OCI-LY7 (cell line): ENCODE measurements around the gene TMEM184B. TPM values are rescaled to one million over a fixed set of nuclear protein-coding genes. Genes with fewer than 3 reads are reported as not detected.

Source experiments
- BruUV-seq: library from RNA; stranded (reverse); fragments of 400-500 nt; replicated peaks from 2 replicates; lab custom pipeline; 2021; lab: Mats Ljungman, UMichigan
- CTCF ChIA-PET: fragments of 300-600 bp; sonication (Branson Sonifier 250); formaldehyde crosslinking; loops from one replicate; lab custom pipeline; 2022; ENCODE audit warnings: antibody characterized with exemption; ENCODE audit not compliant: unreplicated experiment; lab: Charles Lee
- POLR2A ChIA-PET: fragments of 300-600 bp; sonication (Branson Sonifier 250); formaldehyde crosslinking; loops from one replicate; lab custom pipeline; 2022; ENCODE audit warnings: antibody characterized with exemption; lab: Charles Lee
- DNase-seq: peaks from one replicate; pipeline ENCODE4 v3.0.0-alpha.2; 2015; ENCODE audit warnings: low spot score
- H2AFZ ChIP-seq: fragments of 200-600 bp; sonication (generic), shearing (Covaris generic); 2 replicates; pipeline ENCODE4 v1.6.1; 2014; ENCODE audit warnings: mild to moderate bottlenecking, antibody characterized with exemption, low read length, moderate library complexity
- H3K27ac ChIP-seq: fragments of 200-600 bp; sonication (generic); 2 replicates; pipeline ENCODE4 v1.5.1; 2014; ENCODE audit warnings: mixed run types, low read depth, mild to moderate bottlenecking, moderate library complexity, low read length, inconsistent platforms; ENCODE audit not compliant: poor library complexity, severe bottlenecking
- H3K36me3 ChIP-seq: fragments of 200-600 bp; sonication (generic); 2 replicates; pipeline ENCODE4 v1.6.1; 2014; ENCODE audit warnings: mild to moderate bottlenecking, antibody characterized with exemption, low read length, moderate library complexity, mixed read lengths; ENCODE audit not compliant: insufficient read depth
- H3K4me1 ChIP-seq: fragments of 200-600 bp; sonication (generic); 2 replicates; pipeline ENCODE4 v1.5.1; 2014; ENCODE audit warnings: mild to moderate bottlenecking, low read length; ENCODE audit not compliant: insufficient read depth, poor library complexity, severe bottlenecking
- H3K4me2 ChIP-seq: fragments of 200-600 bp; sonication (generic); 2 replicates; pipeline ENCODE4 v1.6.1; 2014; ENCODE audit warnings: mild to moderate bottlenecking, low read length
- H3K4me3 ChIP-seq: fragments of 200-600 bp; sonication (generic); 2 replicates; pipeline ENCODE4 v1.5.1; 2014; ENCODE audit warnings: mild to moderate bottlenecking, low read depth, low read length; ENCODE audit not compliant: poor library complexity, severe bottlenecking
- H3K79me2 ChIP-seq: fragments of 200-600 bp; sonication (generic); 2 replicates; pipeline ENCODE4 v1.6.1; 2016; ENCODE audit warnings: low read depth, mild to moderate bottlenecking, low read length, moderate library complexity, mixed read lengths; ENCODE audit not compliant: insufficient read depth
- H3K9me2 ChIP-seq: fragments of 200-600 bp; sonication (generic); 2 replicates; pipeline ENCODE4 v1.6.1; 2016; ENCODE audit warnings: mild to moderate bottlenecking, low read length, mixed read lengths; ENCODE audit not compliant: insufficient read depth
- H3K9me3 ChIP-seq: fragments of 200-600 bp; sonication (generic); 2 replicates; pipeline ENCODE4 v1.6.1; 2014; ENCODE audit warnings: mild to moderate bottlenecking, mixed run types, low read length, mixed read lengths
- H4K20me1 ChIP-seq: fragments of 200-600 bp; sonication (generic); 2 replicates; pipeline ENCODE4 v1.6.1; 2014; ENCODE audit warnings: mild to moderate bottlenecking, antibody characterized with exemption, low read length, moderate library complexity, mixed read lengths; ENCODE audit not compliant: insufficient read depth
- CTCF ChIP-seq: fragments of 200-600 bp; sonication (generic); conservative IDR thresholded peaks from 2 replicates; pipeline ENCODE4 v1.5.1; 2014; ENCODE audit warnings: mild to moderate bottlenecking, antibody characterized with exemption, low read length, moderate library complexity, mixed read lengths
- EZH2phosphoT487 ChIP-seq: fragments of 200-600 bp; sonication (generic); IDR thresholded peaks from 2 replicates; pipeline ENCODE4 v1.6.1; 2018; ENCODE audit warnings: low read depth, borderline replicate concordance, mild to moderate bottlenecking, mixed run types, antibody characterized with exemption, low read length, moderate library complexity, mixed read lengths
- intact Hi-C: fragments of 100-400 bp; cut with micrococcal nuclease; formaldehyde crosslinking; loops from one replicate; pipeline ENCODE4 v1.10.0; 2022; ENCODE audit not compliant: unreplicated experiment
- total RNA-seq, 2 experiments: library from RNA; depleted of rRNA in 1 of 2; stranded (reverse); fragments of >200 nt in 1 of 2; shearing (Covaris generic) in 1 of 2; gene quantifications; 2 replicates each; pipeline ENCODE4 v1.2.3, GENCODE V29; 2014 to 2022

Gene TMEM184B
- total RNA-seq, 2 experiments from 2014 or later, result 19.1 to 50.2 TPM

- Histone ChIP-seq H3K36me3 (peaks cover 11% of the 10 kb centered on the region), H3K4me2 (peak overlapping the region; percentile 74), H3K9me2 (no peaks in the 10 kb centered on the region), H3K79me2 (peaks cover 38% of the 10 kb centered on the region; the same call in 1 of the 2 replicates), H2AFZ (no peak overlapping the region), H4K20me1 (no peaks in the 10 kb centered on the region), H3K9me3 (no peaks in the 10 kb centered on the region), H3K4me3 (peak overlapping the region; percentile 40), H3K4me1 (peaks cover 72% of the 10 kb centered on the region), H3K27ac (peak overlapping the region; percentile 81)
- no TSS peak for BruUV-seq
- ChIA-PET CTCF (interaction anchor here (0.9 kb wide), 1 partner anchor 24 kb away, joined by 5 read pairs; no protein-coding TSS in a partner anchor), POLR2A (interaction anchor here (0.6 to 1.7 kb wide), 2 partner anchors 9 to 70 kb away, joined by 4 read pairs; no protein-coding TSS in a partner anchor)
- intact Hi-C loops, result no loop called here
- no peak for DNase-seq
- TF ChIP-seq CTCF, result no peak
- no peak for TF ChIP-seq EZH2phosphoT487
Measured at GRCh38 chr22:38258895-38259294, 13.9 kb downstream of the TMEM184B start.

GRCh38 chr22:38257650-38258250, 15.1 kb downstream of the TMEM184B start:
- intact Hi-C loops, result no loop called here
- Histone ChIP-seq H3K9me2 (no peaks in the 10 kb centered on the region), H3K36me3 (peaks cover under 1% of the 10 kb centered on the region; the same call in 1 of the 2 replicates), H3K79me2 (peaks cover 38% of the 10 kb centered on the region; the same call in 1 of the 2 replicates), H3K4me3 (peak overlapping the region; percentile 24), H3K27ac (peak overlapping the region; percentile 81), H3K9me3 (no peaks in the 10 kb centered on the region), H2AFZ (peak overlapping the region; percentile 16; the same call in 1 of the 2 replicates), H3K4me1 (peaks cover 72% of the 10 kb centered on the region), H3K4me2 (peak overlapping the region; percentile 74), H4K20me1 (no peaks in the 10 kb centered on the region)
- CTCF ChIA-PET, result no interaction called here
- no peak for TF ChIP-seq EZH2phosphoT487
- no peak for TF ChIP-seq CTCF
- BruUV-seq, result no TSS peak
- peak; percentile 40 for DNase-seq
- POLR2A ChIA-PET, result interaction anchor here (0.7 to 2.4 kb wide), 6 partner anchors 12 to 1705 kb away, joined by 3 to 6 read pairs (median 4); no protein-coding TSS in a partner anchor

DNA sequence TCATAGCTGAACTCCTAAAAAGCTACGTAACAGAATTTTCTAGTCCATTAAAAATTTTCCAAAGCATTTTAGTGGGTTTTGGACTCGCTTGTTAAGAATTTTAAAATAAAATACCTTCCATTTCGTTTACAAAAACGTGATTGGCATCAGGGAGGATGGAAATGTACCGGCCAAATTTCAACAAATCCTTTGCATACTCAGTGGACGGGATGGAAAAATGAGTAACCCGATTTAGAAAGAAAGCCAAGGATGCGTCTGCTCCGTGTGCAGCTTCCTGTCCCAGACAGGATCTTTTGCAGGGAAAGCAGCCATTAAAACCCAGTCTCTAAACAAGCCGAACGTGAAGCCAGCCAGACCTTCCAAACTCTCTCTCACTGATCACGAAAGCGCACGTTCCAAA, 15.6 kb downstream of the TMEM184B start:
- no peak for TF ChIP-seq EZH2phosphoT487
- TF ChIP-seq CTCF, result no peak
- Histone ChIP-seq H4K20me1 (no peaks in the 10 kb centered on the region), H3K4me2 (peak overlapping the region; percentile 74), H3K4me1 (peaks cover 69% of the 10 kb centered on the region), H2AFZ (peak overlapping the region; percentile 16; the same call in 1 of the 2 replicates), H3K4me3 (peak overlapping the region; percentile 24), H3K9me3 (no peaks in the 10 kb centered on the region), H3K27ac (peak overlapping the region; percentile 81), H3K36me3 (no peaks in the 10 kb centered on the region), H3K9me2 (no peaks in the 10 kb centered on the region), H3K79me2 (peaks cover 38% of the 10 kb centered on the region; the same call in 1 of the 2 replicates)
- intact Hi-C loops, result no loop called here
- ChIA-PET CTCF (no interaction called here), POLR2A (interaction anchor here (0.7 to 2.4 kb wide), 7 partner anchors 11 to 450 kb away, joined by 3 to 6 read pairs (median 4); partner anchors contain the start of gene GCAT)
- no peak for DNase-seq
- BruUV-seq, result no TSS peak
